PFSK-1 (cell line): ENCODE measurements around the gene BRF1.

ENCODE experiments used
- FOXP2 ChIP-seq: optimal IDR thresholded peaks from 2 replicates; pipeline ENCODE3; 2011; ENCODE audit warnings: borderline replicate concordance, control low read depth, inconsistent platforms; ENCODE audit not compliant: insufficient read depth; ENCODE audit errors: extremely low read length, extremely low read depth
- POLR2AphosphoS5 ChIP-seq: IDR thresholded peaks from 2 replicates; pipeline ENCODE4 v1.6.1; 2012; ENCODE audit warnings: low read depth, mild to moderate bottlenecking, control low read depth, low read length, moderate library complexity
- REST ChIP-seq, 2 experiments: IDR thresholded peaks; 2 replicates each; pipeline versions ENCODE4 v1.6.1 to v1.8.0; 2011 to 2012; ENCODE audit warnings: low read depth in 2 of 2, low read length in 2 of 2, control low read depth in 1 of 2, inconsistent platforms in 1 of 2, mild to moderate bottlenecking in 1 of 2, moderate library complexity in 1 of 2; ENCODE audit not compliant: insufficient read depth in 1 of 2
- SIN3A ChIP-seq: IDR thresholded peaks from 2 replicates; pipeline ENCODE4 v1.6.1; 2012; ENCODE audit warnings: mild to moderate bottlenecking, low read length, moderate library complexity, borderline replicate concordance; ENCODE audit not compliant: insufficient read depth
- TAF1 ChIP-seq: IDR thresholded peaks from 2 replicates; pipeline ENCODE4 v1.6.1; 2012; ENCODE audit warnings: low read length, control low read depth, borderline replicate concordance; ENCODE audit not compliant: insufficient read depth

Gene BRF1

GRCh38 chr14:105328070-105328677 lies 27.4 kb upstream of the BRF1 start:
- no peak for TF ChIP-seq POLR2AphosphoS5
- no peak for TF ChIP-seq SIN3A
- TF ChIP-seq FOXP2 = no peak

GRCh38 chr14:105326891-105327694 lies 26.3 kb upstream of the BRF1 start:
- TF ChIP-seq POLR2AphosphoS5 (no peak), TAF1 (no peak), REST (IDR thresholded peaks at IDR 0.05; ENCODE audit: insufficient read depth in 1 of 2, low read depth in 2 of 2, low read length in 2 of 2) (no peak), SIN3A (no peak), FOXP2 (no peak)

GRCh38 chr14:105326568-105326867 lies 25.7 kb upstream of the BRF1 start:
- no peak for TF ChIP-seq POLR2AphosphoS5
- no peak for TF ChIP-seq REST (IDR thresholded peaks at IDR 0.05; ENCODE audit: insufficient read depth in 1 of 2, low read depth in 2 of 2, low read length in 2 of 2)
- TF ChIP-seq FOXP2 = no peak

GRCh38 chr14:105325716-105326567 lies 25.1 kb upstream of the BRF1 start:
- no peak for TF ChIP-seq TAF1
- TF ChIP-seq FOXP2 = no peak
- no peak for TF ChIP-seq SIN3A
- no peak for TF ChIP-seq POLR2AphosphoS5
- TF ChIP-seq REST (IDR thresholded peaks at IDR 0.05; ENCODE audit: insufficient read depth in 1 of 2, low read depth in 2 of 2, low read length in 2 of 2) = no peak

GRCh38 chr14:105325303-105325702 lies 24.5 kb upstream of the BRF1 start:
- TF ChIP-seq FOXP2 (no peak), POLR2AphosphoS5 (no peak), REST (IDR thresholded peaks at IDR 0.05; ENCODE audit: insufficient read depth in 1 of 2, low read depth in 2 of 2, low read length in 2 of 2) (no peak), SIN3A (no peak), TAF1 (no peak)
